GM21529 (cell line): ENCODE results near the gene PRKAR1B.

ENCODE experiments used
- ATAC-seq: cut with Tn5 transposase; IDR thresholded peaks from one replicate; pipeline ENCODE4 v1.9.1; 2021; ENCODE audit not compliant: unreplicated experiment

Gene PRKAR1B

DNA sequence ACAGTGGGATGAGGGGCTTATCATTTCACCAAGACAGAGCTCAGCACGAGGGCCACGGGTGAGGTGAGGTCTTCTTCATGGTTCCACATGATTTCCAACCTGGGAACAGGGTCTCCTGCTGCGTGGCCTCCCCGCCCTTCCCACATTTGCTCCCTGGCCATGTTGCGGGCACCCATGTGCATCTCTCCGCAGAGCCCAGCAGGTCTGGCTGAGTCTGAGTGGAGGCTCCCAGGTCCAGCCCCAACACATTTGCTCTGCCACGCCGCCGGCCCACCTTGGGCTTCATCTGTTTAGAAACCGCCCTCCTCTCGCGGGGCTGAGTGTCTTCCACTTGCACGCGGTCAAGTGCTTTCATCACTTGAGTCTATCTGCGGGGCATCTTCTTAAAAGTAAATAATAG is 14.8 kb upstream of the PRKAR1B start:
- no peak for ATAC-seq

- no peak for ATAC-seq
Measured at GRCh38 chr7:741191-741671, 14.2 kb upstream of the PRKAR1B start.

GRCh38 chr7:739983-740942 is 13.2 kb upstream of the PRKAR1B start:
- ATAC-seq, result no peak

DNA sequence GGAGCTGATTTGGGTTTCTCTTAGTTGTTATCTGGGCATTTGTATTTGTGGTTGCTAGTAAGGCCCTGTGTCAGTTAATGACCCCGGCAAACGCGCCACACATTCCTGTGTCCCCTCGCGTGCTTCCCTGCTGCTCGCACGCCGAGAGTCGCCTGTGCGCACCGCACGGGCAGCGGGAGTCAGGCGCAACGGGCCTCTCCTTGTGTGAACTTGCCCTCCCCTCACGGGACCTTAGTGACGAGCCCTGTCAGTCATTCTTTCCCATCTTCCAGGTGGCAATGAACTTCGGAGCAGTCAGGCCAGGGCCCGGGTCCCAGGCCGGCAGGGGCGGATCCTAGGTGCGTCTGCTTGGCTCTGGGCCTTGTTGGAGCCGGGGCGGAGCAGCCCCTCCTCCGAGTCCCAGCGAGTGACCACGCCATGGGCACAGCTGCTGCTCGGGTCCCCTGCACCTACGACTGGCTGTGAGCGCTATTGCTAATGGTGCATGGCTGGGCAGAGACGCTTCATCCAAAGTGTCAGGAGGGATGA is 12.4 kb upstream of the PRKAR1B start:
- no peak for ATAC-seq

- ATAC-seq, result no peak
Measured at GRCh38 chr7:738723-739454, 11.8 kb upstream of the PRKAR1B start.

DNA sequence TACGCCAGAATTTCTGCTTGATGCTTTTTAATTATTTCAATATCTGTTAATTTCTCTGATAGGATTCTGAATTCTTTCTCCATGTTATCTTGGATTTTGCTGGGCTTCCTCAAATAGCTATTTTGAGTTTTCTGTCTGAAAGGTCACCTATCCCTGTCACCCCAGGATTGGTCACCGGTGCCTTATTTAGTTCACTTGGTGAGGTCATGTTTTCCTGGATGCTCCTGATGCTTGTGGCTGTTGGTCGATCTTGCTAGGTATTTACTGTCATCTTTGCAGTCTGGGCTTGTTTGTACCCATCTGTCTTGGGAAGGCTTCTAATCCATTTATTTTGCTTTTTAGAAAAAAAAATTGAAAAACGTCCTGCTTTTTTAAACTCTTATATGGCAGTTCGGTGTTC is 11.2 kb upstream of the PRKAR1B start:
- no peak for ATAC-seq

- no peak for ATAC-seq
Measured at GRCh38 chr7:734808-735207, 7.7 kb upstream of the PRKAR1B start.

DNA sequence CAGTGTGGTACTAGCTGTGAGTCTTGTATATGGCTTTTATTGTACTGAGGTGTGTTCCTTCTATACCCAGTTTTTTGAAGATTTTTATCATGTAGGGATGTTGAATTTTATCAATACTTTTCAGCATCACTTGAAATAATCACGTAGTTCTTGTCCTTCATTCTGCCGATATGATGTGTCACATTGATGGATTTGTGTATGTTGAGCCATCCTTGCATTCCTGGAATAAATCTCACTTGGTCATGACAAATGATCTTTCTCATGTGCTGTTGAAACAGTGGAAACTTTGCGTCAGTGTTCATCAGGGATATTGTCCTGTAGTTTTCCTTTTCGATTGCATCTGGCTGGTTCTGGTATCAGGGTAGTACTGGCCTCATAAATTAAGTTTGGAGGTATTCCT is 7.1 kb upstream of the PRKAR1B start:
- ATAC-seq, result no peak

DNA sequence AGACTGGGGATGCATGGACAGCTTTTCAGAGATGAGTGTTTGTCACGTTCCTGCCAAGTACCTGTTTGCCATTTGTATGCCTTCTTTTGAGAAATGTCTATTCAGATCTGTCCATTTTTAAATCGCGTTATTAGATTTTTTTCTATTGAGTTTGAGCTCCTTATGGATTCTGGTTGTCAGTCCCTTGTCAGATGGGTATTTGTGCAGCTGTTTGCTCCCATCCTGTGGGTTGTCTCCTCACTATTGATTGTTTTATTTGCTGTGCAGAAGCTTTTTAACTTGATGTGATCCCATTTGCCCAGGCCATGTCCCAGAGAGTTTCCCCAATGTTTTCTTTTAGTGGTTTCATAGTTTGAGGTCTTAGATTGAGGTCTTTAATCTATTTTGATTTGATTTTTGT is 5.5 kb upstream of the PRKAR1B start:
- ATAC-seq, result no peak

DNA sequence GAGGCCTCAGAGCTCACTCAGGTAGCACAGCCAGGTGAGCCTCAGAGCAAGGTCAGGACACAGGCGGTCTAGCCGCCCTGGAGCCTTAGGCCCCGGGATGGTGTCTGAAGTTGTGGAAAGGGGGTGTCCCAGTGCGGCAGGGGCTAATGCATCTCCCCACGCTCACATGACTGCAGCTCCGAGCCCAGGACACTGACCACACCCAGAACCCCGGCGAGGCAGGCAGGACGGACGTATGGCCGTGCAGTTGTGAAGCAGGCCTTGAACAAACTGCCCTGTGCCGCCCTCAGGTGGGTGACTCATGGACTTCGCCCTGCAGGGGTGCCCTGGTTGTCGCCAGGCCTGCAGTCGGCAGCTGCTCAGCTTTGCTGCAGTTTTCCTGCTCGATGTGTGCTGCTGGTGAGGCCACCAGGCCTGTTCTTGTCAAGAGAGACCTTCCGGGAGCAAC is 5.0 kb upstream of the PRKAR1B start:
- ATAC-seq, result no peak

GRCh38 chr7:731440-732085 is 4.5 kb upstream of the PRKAR1B start:
- no peak for ATAC-seq

- ATAC-seq, result no peak
Measured at GRCh38 chr7:730501-731439, 3.7 kb upstream of the PRKAR1B start.

GRCh38 chr7:729140-730000 is 2.3 kb upstream of the PRKAR1B start:
- ATAC-seq, result no peak

GRCh38 chr7:728602-729001 is 1.5 kb upstream of the PRKAR1B start:
- no peak for ATAC-seq

- no peak for ATAC-seq
Measured at GRCh38 chr7:727806-728460, 852 bp upstream of the PRKAR1B start.

GRCh38 chr7:726854-727103 is 302 bp downstream of the PRKAR1B start:
- ATAC-seq, result no peak

- peak; percentile 94 for ATAC-seq
Measured at GRCh38 chr7:726084-726853, 812 bp downstream of the PRKAR1B start, which contains the start of gene DNAAF5. DNAAF5 (plus strand) TSS chr7:726699; CDS start chr7:726721, 22 bp downstream.
